Epidermal melanocyte (primary cell): ENCODE data around the gene OSBPL9.
"Not testable (repeated sequence)": the region's sequence is repeated elsewhere in the genome, so short reads cannot be mapped to it uniquely, and the experiment has no call there.

Experiments
- DNase-seq: peaks from one replicate; pipeline ENCODE4 v3.0.0; 2011; ENCODE audit warnings: low spot score; ENCODE audit not compliant: insufficient read length

Gene OSBPL9

DNA sequence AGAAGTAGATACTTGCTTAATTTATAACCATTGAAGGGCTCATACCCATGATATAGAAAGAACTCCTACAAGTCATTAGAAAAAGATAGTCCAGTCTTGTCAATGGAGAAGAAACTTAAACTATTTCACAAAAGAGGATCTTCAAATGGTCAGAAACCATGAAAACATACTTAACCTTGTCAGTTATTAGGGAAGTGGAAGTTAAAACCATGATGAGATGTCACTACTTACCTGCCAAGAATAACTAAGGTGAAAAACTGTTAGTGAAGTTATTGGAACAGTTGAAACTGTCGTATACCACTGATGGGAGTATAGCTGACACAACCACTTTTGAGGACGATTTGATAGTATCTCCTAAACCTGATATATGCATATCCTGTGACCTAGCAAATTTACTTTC, 46.8 kb downstream of the OSBPL9 start:
- no peak for DNase-seq

DNA sequence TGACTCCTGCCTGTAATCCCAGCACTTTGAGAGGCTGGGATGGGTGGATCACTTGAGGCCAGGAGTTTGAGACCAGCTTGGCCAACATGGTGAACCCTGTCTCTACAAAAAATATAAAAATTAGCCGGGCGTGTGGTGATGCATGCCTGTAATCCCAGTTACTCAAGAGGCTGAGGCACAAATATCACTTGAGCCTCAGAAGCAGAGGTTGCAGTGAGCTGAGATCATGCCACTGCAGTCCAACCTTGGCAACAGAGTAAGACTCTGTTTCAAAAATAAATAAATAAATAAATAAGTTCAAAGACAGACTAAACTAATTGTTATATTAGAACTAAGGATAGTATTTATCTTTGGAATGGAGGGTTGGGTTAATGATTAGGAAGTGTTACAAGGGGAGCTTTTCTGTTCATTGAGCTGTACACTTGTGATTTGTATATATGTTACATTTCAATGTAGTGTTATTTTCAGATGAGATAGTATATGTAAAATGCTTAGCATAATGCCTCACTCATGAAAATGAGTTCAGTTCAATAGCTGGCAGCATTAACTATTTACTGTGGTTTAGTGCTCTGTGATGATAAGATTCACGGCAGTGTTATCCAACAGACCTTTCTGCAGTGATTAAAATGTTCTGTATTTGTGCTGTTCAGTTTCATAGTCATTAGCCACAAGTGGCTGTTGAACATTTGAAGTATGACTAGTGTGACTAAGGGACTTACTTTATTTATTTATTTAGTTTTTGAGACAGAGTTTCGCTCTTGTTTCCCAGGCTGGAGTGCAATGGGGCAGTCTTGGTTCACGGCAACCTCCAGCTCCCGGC, 47.7 kb downstream of the OSBPL9 start:
- no peak for DNase-seq

DNA sequence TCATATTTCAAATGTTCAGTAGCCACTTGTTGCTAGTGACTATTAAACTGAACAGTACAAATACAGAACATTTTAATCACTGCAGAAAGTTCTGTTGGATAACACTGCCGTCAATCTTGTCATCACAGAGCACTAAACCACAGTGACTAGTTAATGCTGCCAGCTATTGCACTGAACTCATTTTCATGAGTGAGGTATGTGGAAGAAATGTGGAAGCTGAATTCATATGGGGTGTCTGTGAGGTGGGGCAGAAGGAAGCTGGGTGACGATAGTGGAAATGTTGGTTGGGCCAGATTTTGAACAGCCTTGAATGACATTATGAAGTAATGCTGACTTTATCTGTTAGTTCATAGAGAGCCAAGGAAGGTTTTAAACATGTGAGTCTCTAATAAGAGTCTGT, 49.6 kb downstream of the OSBPL9 start:
- DNase-seq: no peak

DNA sequence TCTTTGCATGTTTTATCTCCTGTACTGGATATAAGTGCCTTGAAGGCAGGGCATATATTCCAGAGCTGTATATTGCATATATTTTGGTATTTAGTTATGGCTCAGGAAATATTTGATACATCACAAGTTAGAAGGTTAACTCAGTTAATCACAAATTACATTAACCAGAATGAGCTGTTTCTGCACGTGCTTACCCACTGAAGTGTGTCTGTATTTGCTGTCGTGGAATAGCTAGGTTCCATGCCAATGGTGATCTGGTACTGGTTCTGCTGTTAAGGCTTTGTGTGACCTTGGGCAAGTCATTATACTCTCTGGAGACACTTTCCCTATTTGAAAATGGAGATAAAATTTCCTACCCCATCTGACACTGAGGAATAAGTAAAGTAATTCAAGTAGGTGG, 50.7 kb downstream of the OSBPL9 start:
- no peak for DNase-seq

DNA sequence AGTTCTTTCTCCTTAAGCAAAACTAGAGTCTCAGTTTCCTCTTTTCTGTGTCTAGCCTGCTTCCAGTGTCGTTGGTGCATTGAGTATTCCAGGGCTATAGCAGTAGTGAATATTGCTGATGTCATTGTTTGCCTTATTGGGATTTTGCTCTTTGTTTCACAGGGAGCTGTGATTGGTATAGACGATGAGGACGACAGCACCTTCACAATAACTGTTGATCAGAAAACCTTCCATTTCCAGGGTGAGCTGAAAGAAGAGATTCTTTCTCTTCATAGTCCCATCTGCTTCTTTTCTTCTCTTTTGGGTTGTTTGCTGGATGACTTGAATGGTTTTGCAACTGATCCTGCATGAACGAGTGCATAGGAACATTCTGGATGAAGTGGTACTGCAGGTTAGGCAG, 52.4 kb downstream of the OSBPL9 start:
- DNase-seq: no peak

DNA sequence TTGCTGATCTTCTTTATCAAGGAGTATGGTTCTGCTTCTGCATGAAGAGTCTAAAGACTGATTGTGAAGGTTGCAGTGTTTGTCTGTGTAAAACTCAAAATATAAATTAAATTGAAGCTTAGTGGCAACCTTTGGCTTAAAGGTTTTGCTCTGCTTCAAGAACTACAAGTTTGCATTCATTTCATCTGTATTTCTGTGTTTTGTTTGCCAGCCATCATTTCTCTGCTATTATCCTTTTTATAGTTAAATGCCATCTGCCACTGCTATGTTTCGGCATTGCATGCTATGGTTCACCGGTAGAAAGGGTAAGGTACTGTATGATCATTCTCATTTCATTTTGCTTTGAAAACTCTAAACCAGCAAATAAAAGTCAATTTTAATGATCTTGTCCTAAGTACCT, 52.9 kb downstream of the OSBPL9 start:
- DNase-seq: no peak

DNA sequence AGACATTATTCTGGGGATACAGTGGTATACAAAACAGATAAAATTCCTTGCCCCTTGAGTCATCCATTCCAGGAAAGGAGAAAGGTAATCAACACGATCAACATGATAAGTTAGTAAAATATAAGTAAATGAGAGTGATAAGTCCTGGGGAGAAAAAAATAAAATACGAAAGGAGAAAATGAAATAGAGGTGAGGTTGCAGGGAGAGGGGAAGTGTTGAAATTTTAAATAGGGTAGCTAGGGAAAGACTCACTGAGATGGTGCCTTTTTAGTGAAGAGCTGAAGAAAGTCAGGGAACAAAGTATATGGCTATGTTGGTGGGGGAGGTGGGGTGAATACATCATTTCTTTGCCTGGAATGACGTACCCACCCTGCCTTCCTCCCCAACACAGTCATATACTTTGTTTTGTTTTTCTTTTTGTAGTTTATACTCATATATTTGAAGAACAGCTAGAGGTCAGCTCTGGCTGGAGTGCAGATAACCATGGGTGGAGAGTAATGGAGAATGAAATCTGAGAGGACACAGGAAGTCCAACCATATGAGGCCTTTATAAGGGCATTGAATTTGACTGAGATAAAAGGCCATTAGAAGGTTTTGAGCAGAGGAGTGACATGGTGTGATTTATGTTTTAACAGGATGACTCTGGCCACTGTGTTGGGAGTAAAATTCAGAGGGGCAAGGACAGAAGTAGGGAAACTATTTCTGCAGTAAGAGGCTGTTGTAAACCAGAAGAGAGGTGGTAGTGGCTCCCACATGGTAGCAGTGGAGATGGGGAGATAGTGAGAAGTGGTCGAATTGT, 54.8 kb downstream of the OSBPL9 start:
- DNase-seq: no peak

DNA sequence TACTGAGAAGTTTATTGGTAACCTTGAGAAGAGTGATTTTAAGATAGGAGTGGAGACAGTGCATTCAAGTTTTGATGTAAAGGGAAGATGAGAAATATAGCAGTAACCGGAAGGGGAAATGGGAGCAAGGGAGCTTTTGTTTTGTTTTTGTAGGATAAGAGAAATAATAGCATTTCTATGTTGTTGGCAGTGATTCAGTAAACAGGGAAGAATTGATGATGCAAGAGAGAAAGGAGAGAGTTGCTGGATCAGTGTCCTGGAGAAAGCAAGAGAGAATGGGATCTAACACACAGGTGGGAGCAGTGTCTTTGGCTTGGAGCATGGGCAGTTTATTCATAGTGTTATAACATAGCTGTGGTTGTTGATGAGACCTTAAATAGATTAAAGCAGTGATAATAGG, 56.4 kb downstream of the OSBPL9 start:
- no peak for DNase-seq

DNA sequence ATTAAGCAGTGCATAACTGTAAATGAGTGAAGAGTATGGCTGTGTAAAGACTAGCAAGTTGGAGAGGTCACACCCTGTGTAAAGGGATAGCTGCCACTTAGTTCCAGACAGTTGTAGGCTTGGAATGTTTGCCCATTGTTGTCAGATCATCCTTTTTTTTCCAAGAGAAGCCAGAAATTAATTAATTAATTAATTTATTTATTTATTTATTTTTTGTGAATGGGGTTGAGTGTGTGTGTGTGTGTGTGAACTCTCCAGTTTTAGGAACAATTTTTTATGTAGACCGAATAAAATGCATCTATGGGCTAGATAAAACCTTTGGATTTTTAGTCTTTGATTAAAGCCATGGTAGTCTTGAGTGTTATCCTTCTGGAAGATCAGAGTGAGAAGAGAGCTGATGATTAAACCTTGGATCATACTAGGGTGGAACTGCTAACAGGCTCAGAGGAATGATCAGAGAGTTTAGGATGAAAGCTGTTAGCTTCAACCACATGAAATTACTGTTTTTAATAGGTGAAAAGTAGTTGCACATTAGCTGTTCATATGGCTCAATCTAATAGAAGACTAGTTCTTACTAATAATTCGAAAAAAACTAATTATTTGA, 58.4 kb downstream of the OSBPL9 start:
- no peak for DNase-seq

DNA sequence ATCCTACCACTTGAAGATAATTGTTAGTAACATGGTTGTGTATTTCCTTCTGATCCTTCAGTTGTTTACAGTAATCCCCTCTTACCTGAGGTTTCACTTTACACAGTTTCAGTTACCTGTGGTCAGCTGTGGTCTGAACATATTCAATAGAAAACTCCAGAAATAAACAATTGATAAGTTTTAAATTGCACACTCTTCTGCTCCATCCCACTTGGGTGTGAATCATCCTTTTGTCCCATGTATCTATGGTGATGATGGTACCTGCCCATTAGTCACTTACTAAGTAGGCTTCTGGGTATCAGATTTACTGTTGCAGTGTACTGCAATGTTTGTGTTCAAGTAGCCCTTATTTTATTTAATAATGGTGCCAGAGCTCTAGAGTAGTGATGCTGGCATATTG, 62.5 kb downstream of the OSBPL9 start:
- no peak for DNase-seq

DNA sequence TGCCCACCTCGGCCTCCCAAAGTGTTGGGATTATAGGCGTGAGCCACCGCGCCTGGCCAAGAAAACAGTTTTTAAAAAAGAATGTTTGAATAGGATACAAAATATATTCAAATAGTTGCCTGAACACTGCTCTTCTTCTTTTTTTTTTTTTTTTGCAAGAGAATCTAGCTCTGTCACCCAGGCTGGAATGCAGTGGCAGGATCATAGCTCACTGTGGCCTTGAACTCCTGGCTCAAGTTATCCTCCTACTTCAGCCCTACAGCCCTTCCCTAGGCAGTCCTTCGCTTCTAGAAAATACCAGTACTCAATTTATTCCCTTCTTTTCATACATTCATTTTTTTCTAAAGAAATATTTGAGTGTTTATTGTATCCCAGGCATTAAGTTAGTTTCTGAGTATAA, 67.9 kb downstream of the OSBPL9 start:
- DNase-seq: no peak

DNA sequence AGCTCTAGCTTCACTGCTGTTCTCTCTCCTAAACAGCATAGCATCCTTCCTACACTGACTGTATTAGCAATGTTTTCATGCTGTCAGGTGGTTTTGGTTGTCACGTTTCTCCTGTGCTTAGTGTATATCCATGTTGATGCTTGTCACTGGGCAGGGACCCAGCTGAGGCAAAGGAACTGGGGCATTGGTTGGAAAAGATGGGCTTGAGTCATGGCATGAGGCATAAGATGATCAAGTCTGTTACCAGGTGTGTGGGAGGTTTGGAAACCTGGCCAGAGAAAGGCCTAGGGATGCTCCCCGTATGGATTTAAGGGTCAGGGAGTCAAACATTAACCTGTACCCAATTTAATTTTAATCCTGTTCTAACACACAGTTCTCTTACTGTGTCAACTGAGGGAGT, 69.6 kb downstream of the OSBPL9 start:
- no peak for DNase-seq

DNA sequence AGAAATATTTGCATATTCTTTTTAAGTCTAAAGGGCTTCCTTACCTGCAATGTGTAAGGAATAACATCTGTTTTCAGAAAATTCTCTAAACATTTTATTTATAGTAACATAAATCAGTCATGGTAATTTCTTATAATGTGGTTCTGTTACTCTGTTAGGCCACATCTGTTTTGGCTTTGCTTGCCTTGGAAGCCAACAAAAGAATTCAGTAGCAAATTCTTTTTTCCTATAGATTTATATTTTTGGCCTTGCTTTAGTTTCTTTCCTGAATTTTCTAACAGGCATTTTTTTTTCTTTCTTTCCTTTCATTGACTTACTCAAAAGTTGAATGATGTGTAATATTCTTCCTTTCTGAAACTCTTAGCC, 72.2 kb downstream of the OSBPL9 start:
- DNase-seq: no peak

DNA sequence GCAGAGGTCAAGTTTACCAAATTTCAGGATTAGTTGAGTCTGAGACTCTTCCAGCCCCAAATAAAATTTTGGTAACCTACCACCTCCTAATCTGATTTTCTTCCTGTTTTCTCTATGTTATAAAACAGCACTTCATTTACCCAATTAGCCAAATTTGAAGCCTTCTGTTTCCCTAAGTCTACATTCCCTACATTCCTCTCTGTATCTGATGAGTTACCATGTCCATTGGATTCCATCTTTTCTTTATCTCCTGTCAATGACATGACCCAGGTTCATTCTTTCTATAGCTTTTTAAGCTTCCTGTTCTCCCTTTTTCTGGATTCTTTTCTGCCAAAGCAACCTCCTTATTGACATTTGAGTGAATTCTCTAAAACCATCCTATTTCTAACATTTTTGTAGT, 72.8 kb downstream of the OSBPL9 start:
- DNase-seq: no peak

DNA sequence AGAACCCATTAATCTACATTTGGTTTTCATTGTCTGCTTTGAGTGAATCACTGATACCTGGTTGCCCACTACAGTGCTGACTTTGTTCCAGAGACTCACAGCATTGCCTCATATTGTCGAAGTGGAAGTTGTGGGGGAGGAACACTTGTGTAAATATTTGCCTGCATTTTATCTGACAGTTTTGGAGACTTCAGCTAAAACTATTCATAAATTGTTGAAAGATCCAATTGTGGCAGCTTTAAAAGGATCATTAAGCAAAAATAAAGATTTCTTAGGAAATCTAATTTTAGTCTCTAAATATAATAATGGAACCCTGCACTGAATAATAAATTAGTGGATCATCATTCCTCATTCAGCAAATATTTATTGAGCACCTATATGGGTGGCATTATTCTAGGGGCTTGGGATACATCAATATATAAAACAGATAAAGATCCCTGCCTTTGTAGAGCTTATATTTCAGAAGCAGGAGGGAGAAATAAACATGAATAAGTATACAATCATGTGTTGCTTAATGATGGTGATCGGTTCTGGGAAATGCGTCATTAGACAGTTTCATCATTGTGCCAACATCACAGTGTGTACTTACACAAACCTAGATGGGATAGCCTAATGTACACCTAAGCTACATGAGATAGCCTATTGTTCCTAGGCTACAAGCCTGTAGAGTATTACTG, 73.5 kb downstream of the OSBPL9 start:
- no peak for DNase-seq

DNA sequence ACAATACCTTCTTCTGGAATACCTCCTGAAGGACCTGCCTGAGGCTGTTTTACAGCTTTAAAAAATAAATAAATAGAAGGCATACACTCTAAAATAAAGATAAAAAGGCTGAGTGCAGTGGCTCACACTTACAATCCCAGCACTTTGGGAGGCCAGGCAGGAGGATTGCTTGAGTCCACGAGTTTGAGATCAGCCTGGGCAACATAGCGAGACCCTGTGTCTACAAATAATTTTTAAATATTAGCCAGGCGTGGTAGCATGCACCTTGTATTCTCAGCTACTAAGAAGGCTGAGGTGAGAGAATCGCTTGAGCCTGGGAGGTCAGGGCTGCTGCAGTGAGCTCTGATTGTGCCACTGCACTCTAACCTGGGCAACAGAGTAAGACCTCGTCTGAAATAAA, 75.0 kb downstream of the OSBPL9 start:
- no peak for DNase-seq

DNA sequence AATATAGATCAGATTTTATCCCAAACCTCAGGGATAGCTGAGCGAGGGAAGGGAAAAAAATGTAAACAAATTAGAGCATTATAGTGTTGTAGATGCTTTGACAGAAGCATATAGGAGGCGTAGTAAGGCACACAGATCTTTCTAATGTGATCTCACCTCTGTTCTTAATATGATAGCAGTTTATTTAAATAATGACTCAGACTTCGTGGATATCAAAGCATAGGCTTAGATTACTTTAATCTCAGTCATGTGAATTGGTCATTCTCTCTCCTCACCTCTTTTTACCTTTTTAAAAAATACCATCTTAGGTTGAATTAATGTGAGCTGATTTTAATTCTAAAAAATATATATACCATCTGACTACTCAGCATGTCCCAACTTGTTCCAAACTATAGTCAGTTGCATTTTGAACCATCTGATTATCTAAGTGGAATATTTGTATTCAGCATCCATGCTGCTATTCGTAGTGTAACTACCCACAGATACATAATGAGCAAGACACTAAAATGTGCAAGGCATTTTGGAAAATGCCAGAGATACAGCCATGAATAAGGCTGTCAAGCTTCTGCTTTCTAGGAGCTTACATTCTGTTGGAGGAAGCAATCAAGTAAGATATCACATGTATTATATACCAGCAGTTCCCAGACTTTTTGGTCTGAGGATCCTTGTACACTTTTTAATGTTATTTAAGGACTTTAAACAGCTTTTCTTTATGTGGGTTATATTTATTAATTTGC, 76.7 kb downstream of the OSBPL9 start:
- DNase-seq: no peak

DNA sequence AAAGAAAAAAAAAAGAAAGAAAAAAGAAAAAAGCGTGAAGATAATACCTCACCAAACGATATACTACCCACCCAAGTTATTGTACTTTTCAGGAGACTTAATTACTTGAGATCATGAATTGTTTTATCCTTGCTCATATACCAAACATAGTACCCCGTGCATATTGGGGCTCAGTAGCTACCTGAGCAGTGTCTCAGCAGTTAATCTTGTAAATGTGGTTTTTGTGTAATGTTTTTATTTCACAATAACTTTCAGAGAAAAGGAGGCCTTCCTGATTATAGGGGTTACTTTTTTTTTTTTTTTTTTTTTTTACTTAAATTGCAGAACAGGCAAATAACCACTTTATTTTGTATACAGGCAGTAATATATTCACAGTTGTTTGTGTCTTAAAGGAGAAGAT, 80.3 kb downstream of the OSBPL9 start:
- no peak for DNase-seq

DNA sequence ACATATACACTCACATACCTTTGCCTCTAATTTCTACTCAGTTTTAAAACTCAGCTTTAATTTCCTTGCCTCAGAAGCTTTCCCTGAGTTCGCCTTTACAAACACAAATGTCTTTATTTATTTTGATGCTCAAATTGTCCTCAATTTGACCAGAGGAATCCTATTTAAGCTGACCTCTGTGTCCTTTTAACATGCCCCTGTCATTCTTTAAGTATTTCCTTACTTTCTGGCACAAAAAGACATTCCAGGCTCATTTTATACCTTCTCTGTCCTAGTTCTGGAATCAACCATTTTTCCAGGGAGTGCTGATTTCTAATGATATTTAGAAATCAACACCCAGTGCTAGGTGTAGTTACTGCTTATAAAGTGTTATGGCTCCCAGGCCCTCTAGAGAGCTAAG, 82.5 kb downstream of the OSBPL9 start:
- no peak for DNase-seq

DNA sequence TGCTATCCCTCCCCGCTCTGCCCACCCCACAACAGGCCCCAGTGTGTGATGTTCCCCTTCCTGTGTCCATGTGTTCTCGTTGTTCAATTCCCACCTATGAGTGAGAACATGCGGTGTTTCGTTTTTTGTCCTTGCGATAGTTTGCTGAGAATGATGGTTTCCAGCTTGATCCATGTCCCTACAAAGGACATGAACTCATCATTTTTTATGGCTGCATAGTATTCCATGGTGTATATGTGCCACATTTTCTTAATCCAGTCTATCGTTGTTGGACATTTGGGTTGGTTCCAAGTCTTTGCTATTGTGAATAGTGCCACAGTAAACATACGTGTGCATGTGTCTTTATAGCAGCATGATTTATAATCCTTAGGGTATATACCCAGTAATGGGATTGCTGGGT, 84.9 kb downstream of the OSBPL9 start:
- DNase-seq: not testable (repeated sequence)

DNA sequence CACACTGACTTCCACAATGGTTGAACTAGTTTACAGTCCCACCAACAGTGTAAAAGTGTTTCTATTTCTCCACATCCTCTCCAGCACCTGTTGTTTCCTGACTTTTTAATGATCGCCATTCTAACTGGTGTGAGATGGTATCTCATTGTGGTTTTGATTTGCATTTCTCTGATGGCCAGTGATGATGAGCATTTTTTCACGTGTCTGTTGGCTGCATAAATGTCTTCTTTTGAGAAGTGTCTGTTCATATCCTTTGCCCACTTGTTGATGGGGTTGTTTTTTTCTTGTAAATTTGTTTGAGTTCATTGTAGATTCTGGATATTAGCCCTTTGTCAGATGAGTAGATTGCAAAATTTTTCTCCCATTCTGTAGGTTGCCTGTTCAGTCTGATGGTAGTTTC, 85.3 kb downstream of the OSBPL9 start:
- DNase-seq: not testable (repeated sequence)
